ENCODE data around the gene BNC2. TPM values are rescaled to one million over a fixed set of nuclear protein-coding genes. Genes with fewer than 3 reads are reported as not detected.
A peak's percentile ranks its signal among the peaks of the same experiment; 100 is the strongest.

Gene BNC2
- total RNA-seq, 2 donors from 2014 or later: 0.99 to 1.8 TPM

DNA sequence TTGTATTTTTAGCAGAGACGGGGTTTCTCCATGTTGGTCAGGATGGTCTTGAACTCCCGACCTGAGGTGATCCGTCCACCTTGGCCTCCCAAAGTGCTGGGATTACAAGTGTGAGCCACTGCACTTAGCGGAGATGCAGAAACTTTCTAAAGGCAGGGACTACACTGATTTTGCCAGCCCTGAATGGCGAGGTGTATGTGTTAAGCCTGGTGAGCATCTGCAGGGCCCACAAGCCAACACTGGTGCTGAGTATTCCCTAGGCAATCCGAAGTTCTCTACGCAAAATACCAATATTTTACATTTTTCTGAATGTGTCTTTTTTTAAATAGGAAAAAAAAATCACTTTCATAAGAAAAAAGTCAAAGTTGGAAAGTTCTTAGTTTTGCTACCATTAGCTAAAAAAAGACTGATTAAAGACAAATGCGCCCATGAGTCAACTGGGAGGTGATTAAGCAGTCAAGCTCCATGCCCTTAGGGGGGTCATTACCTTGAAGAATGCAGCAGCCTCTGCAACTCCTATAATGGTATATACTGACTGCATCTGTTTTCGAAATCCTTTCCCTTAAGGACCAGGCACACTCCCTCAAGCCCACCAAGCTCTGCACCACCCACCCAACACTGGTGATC lies 502.8 kb downstream of the BNC2 start:
- no peak for DNase-seq
- TF ChIP-seq, protein P1, sequence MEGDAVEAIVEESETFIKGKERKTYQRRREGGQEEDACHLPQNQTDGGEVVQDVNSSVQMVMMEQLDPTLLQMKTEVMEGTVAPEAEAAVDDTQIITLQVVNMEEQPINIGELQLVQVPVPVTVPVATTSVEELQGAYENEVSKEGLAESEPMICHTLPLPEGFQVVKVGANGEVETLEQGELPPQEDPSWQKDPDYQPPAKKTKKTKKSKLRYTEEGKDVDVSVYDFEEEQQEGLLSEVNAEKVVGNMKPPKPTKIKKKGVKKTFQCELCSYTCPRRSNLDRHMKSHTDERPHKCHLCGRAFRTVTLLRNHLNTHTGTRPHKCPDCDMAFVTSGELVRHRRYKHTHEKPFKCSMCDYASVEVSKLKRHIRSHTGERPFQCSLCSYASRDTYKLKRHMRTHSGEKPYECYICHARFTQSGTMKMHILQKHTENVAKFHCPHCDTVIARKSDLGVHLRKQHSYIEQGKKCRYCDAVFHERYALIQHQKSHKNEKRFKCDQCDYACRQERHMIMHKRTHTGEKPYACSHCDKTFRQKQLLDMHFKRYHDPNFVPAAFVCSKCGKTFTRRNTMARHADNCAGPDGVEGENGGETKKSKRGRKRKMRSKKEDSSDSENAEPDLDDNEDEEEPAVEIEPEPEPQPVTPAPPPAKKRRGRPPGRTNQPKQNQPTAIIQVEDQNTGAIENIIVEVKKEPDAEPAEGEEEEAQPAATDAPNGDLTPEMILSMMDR (IDR thresholded peaks at IDR 0.05): no peak
- TF ChIP-seq POLR2A (IDR thresholded peaks at IDR 0.05): no peak
- intact Hi-C loops (cut with DNase I): no loop called here
- no peaks in the 10 kb centered on the region for H3K27me3 ChIP-seq
- WGBS, 2 donors: 85% methylated on average over 9 of the region's 9 CpGs
- no peak for ATAC-seq
- H3K4me3 ChIP-seq: no peak overlapping the region
- H3K27ac ChIP-seq: no peak overlapping the region
- no peaks in the 10 kb centered on the region for H3K9me3 ChIP-seq
- no peaks in the 10 kb centered on the region for H3K36me3 ChIP-seq (replicated peaks in 1 of 2; ENCODE audit: insufficient read depth in 1 of 2, low read depth in 2 of 2)
- H3K4me1 ChIP-seq: no peaks in the 10 kb centered on the region

DNA sequence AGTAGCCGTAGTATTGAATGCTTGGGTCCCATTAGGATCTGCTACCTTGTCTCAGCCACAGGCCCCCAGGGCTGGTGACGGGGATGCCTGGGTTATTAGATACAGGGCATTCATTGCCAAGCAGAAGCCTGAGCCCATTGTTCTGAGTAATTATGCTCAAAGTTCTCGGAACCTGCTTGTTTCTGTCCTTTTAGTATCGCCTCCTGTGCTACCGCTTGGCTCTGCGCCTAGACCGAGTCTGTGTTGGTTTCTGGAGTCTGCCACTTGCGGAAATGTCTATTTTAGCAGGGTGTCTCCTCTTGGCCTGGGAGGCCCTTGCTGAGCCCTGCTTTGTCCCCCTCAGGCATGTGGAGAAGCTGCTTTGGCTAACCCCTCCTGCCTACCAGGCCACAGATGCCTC lies 506.1 kb downstream of the BNC2 start:
- Histone ChIP-seq H3K27ac (peak overlapping the region in 1 of 4 donors; percentile 1), H3K36me3 (replicated peaks in 1 of 2; ENCODE audit: insufficient read depth in 1 of 2, low read depth in 2 of 2) (no peaks in the 10 kb centered on the region), H3K9me3 (no peaks in the 10 kb centered on the region), H3K4me1 (no peaks in the 10 kb centered on the region), H3K4me3 (no peak overlapping the region), H3K27me3 (no peaks in the 10 kb centered on the region)
- intact Hi-C loops (cut with DNase I): no loop called here
- 72 to 80% methylated on average over 8 of the region's 8 CpGs for WGBS, 2 donors
- DNase-seq: peak in 2 of 4 donors; percentile 18 to 23
- peak; percentile 48 for ATAC-seq
- TF ChIP-seq, protein P1 (IDR thresholded peaks at IDR 0.05): no peak
- no peak for TF ChIP-seq POLR2A (IDR thresholded peaks at IDR 0.05)

DNA sequence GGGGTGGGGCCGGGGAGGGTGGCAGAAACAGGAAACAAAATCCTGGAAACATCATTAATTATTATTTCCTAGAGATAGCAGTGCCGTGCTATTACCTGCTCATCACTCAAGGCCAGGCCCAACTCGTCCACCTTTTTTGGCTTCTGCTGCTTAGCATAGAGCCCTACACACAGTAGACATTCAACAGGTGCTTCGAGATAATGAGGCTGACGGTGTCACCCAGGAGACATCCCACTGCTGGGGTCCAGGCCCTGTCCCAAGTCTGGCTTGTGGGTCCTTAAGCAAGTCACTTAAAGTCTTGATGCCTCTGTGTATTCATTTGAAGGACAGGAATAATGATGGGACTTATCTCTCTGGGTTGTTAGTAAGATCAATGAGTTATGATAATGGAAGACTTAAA lies 506.6 kb downstream of the BNC2 start:
- H3K36me3 ChIP-seq (replicated peaks in 1 of 2; ENCODE audit: insufficient read depth in 1 of 2, low read depth in 2 of 2): no peaks in the 10 kb centered on the region
- H3K27me3 ChIP-seq: no peaks in the 10 kb centered on the region
- no peak for TF ChIP-seq POLR2A (IDR thresholded peaks at IDR 0.05)
- TF ChIP-seq, protein P1 (IDR thresholded peaks at IDR 0.05): no peak
- DNase-seq (no peak), ATAC-seq (no peak)
- H3K4me1 ChIP-seq: no peaks in the 10 kb centered on the region
- no peak overlapping the region for H3K4me3 ChIP-seq
- 47 to 63% methylated on average over 5 of the region's 5 CpGs for WGBS, 2 donors
- no peak overlapping the region for H3K27ac ChIP-seq
- intact Hi-C loops (cut with DNase I): no loop called here
- H3K9me3 ChIP-seq: no peaks in the 10 kb centered on the region

DNA sequence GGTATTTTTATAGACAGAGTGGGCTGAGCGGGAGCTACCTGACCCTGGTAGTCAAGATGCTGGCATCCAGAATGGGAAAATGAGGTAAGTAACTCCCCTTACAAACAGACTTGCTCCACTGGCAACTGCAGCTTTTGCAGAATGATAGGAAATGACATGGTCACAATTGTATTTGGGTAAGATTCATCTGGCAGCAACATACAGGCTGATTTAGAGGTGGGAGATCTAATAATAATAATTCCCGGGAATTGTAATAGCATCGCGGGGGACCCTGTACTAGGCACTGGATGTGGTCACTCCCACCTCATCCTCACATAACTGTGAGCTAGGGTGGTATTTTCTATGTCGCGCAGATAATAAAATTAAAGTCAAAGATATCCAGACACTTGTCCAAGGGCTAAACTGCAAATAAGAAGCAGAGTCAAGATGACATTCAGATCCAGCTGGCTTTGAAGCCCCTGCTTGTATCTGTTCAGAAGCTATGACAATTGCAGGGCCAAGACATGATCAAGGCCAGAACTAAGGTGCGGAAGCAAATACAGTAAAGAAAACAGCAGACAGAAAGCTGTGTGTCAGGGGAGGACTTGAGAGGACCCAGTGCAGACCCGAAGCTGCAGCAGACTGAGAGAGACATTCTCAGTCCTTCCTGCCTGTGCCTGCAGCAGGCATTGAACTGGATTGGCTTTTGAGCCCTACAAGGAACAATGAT lies 507.2 kb downstream of the BNC2 start:
- no peaks in the 10 kb centered on the region for H3K4me1 ChIP-seq
- no peaks in the 10 kb centered on the region for H3K36me3 ChIP-seq (replicated peaks in 1 of 2; ENCODE audit: insufficient read depth in 1 of 2, low read depth in 2 of 2)
- DNase-seq: no peak
- no peak overlapping the region for H3K27ac ChIP-seq
- no peaks in the 10 kb centered on the region for H3K27me3 ChIP-seq
- intact Hi-C loops (cut with DNase I): no loop called here
- TF ChIP-seq, protein P1 (IDR thresholded peaks at IDR 0.05): no peak
- no peak for TF ChIP-seq POLR2A (IDR thresholded peaks at IDR 0.05)
- ATAC-seq: no peak
- H3K4me3 ChIP-seq: no peak overlapping the region
- no peaks in the 10 kb centered on the region for H3K9me3 ChIP-seq
- 77 to 82% methylated on average over 8 of the region's 8 CpGs for WGBS, 2 donors

DNA sequence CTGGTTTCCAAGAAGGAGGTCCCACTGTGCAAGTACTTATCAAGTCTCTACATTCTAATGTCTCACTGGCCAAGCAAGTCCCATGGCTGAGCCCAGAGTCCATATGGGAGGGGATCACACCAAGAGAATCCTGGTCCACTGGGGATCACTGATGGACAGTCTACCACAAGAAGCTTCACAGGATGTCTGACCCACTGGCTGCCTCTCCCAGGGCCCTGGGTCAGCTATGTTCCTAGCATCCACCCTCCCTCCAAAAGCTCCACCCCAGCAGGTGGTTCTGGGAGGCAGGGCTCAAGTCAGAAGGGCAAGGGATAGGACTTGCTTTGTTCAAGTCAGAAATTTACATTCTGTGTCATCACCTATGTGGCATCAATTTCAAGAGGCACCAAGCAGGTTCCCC lies 508.5 kb downstream of the BNC2 start:
- no peaks in the 10 kb centered on the region for H3K27me3 ChIP-seq
- H3K4me3 ChIP-seq: no peak overlapping the region
- no peak for TF ChIP-seq POLR2A (IDR thresholded peaks at IDR 0.05)
- TF ChIP-seq, protein P1 (IDR thresholded peaks at IDR 0.05): no peak
- intact Hi-C loops (cut with DNase I): no loop called here
- H3K27ac ChIP-seq: no peak overlapping the region
- H3K9me3 ChIP-seq: no peaks in the 10 kb centered on the region
- ATAC-seq (no peak), DNase-seq (no peak)
- H3K36me3 ChIP-seq (replicated peaks in 1 of 2; ENCODE audit: insufficient read depth in 1 of 2, low read depth in 2 of 2): no peaks in the 10 kb centered on the region
- no peaks in the 10 kb centered on the region for H3K4me1 ChIP-seq
